Measurements from ENCODE around the gene PC. TPM values are rescaled to one million over a fixed set of nuclear protein-coding genes. Genes with fewer than 3 reads are reported as not detected.
A peak's percentile ranks its signal among the peaks of the same experiment; 100 is the strongest.

PC gene
- total and polyA plus RNA-seq, 10 donors = 3.4 to 8.8 (median 5.3) TPM

DNA sequence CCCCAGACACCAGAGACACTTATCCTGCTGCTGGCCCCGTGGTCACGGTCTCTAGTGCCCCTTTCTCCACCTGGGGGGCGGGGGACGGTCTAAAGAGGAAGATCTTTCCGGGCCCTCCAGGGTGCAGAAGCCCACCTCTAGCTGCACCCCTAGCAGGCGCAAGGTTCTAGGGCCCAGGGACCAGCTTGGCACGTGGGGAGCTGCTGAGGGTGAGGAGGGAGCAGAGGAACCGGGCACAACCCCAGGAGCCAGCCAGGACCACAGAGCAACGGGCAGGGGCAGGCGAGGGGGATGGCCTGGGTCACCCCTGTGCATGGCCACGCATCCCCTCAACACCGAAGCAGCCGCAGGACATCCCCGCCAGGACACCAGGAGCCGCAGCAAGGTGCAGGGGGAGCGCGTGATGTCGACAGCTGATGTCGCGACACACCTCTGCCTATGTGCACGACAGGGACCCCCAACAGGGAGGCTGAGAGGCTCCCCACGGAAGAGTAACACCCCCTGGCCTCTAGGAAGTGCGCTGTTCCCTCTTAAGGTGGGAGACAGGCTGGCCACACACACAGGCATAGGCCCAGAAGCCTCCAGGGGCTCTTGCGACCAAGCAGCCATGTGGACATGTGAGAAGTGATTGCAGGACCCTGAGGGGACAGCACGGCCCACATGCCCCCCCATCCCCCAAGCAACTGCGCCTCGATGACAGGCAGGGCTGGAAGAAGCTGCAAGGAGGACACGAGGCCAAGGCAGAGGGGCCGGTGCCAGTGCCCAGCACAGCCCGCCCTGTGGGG is 96.2 kb downstream of the PC start:
- intact Hi-C loops (cut with DNase I; ENCODE audit: low total_unique reads) = no loop called here
- Histone ChIP-seq H3K27ac (no peak overlapping the region), H3K36me3 (peaks cover 0 to 22% (median 2%) of the 10 kb centered on the region in 6 donors), H3K27me3 (replicated peaks in 1 of 7) (no peaks in the 10 kb centered on the region), H3K9me3 (no peaks in the 10 kb centered on the region), H3K4me1 (peaks cover 0 to 51% (median 22%) of the 10 kb centered on the region in 6 donors), H3K4me3 (no peak overlapping the region)
- no peak for DNase-seq
- WGBS, 5 donors = 90 to 96% (median 94%) methylated on average over 15 to 30 of the region's 30 CpGs
- TF ChIP-seq POLR2AphosphoS5 (IDR thresholded peaks at IDR 0.05) (no peak), POLR2A (IDR thresholded peaks at IDR 0.05) (no peak)
- TF ChIP-seq, protein P1, sequence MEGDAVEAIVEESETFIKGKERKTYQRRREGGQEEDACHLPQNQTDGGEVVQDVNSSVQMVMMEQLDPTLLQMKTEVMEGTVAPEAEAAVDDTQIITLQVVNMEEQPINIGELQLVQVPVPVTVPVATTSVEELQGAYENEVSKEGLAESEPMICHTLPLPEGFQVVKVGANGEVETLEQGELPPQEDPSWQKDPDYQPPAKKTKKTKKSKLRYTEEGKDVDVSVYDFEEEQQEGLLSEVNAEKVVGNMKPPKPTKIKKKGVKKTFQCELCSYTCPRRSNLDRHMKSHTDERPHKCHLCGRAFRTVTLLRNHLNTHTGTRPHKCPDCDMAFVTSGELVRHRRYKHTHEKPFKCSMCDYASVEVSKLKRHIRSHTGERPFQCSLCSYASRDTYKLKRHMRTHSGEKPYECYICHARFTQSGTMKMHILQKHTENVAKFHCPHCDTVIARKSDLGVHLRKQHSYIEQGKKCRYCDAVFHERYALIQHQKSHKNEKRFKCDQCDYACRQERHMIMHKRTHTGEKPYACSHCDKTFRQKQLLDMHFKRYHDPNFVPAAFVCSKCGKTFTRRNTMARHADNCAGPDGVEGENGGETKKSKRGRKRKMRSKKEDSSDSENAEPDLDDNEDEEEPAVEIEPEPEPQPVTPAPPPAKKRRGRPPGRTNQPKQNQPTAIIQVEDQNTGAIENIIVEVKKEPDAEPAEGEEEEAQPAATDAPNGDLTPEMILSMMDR (IDR thresholded peaks at IDR 0.05 in 8 of 11, conservative IDR thresholded peaks at IDR 0.05 in 3 of 11) = no peak

DNA sequence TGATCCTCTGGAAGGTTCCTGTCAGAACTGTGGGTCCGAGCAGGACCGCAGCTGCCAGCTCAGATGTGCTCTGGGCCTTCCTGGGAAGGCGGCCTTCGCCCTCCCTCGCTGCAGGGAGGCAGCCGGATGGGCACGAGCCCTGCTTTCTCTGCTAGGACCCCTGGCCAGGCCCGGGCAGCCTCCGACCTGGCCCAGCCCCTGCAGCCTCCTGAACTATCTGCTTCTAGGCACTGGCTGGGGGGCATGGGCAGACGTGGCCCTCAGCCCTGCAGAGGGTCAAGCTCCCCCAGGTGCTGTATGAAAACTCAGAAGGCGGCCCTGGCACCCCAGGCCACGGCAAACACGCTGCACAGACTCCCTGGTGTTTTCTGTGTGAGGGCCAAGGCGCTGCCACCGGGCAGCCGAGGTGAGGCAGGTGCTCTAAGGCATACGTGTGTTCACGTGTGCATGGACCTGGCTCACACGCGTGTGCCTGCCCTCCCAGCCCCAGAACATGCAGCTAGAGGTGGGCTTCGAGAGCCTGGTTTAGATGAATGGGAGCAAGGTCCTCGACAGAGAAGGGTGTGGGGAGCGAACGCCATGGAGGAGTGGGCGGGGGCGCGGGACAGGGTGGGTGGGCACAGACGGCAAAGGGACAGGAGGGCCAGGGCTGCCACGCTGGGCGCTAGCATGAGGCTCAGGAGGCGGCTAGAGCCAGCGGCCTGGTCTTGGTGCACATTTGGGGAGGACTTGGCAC is 97.0 kb downstream of the PC start:
- Histone ChIP-seq H3K4me1 (peaks cover 0 to 51% (median 22%) of the 10 kb centered on the region in 6 donors), H3K4me3 (no peak overlapping the region), H3K9me3 (no peaks in the 10 kb centered on the region), H3K27ac (no peak overlapping the region), H3K27me3 (replicated peaks in 1 of 7) (no peaks in the 10 kb centered on the region), H3K36me3 (peaks cover 0 to 22% (median 2%) of the 10 kb centered on the region in 6 donors)
- TF ChIP-seq, protein P1 (IDR thresholded peaks at IDR 0.05 in 8 of 11, conservative IDR thresholded peaks at IDR 0.05 in 3 of 11) = no peak
- TF ChIP-seq POLR2AphosphoS5 (IDR thresholded peaks at IDR 0.05) = no peak
- no peak for TF ChIP-seq POLR2A (IDR thresholded peaks at IDR 0.05)
- DNase-seq = no peak
- 84 to 95% (median 94%) methylated on average over 20 to 32 of the region's 32 CpGs for WGBS, 5 donors
- intact Hi-C loops (cut with DNase I; ENCODE audit: low total_unique reads) = no loop called here

DNA sequence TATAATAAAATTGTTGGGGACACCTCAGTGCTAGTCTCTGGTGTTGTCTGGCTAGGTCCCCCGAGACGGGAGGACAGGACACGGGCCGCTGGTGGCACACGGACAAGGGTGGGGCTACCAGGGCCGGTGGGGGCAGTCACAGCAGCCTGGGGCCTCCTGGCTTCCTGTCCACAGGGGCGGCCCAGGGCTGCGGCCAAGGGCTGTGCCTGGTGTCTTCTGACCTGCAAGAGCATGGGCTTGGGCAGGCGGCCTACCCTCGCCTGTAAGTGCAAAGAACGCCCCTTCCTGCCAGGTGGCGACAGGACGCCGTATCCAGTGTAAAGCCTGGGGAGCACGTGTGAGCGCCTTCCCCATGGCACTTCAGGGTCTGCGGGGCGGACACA is 97.7 kb downstream of the PC start:
- Histone ChIP-seq H3K4me1 (peaks cover 5 to 55% (median 27%) of the 10 kb centered on the region in 6 donors), H3K9me3 (no peaks in the 10 kb centered on the region), H3K36me3 (peaks cover 0 to 22% (median 2%) of the 10 kb centered on the region in 6 donors), H3K4me3 (no peak overlapping the region), H3K27me3 (replicated peaks in 1 of 7) (no peaks in the 10 kb centered on the region), H3K27ac (no peak overlapping the region)
- intact Hi-C loops (cut with DNase I; ENCODE audit: low total_unique reads) = no loop called here
- TF ChIP-seq POLR2AphosphoS5 (IDR thresholded peaks at IDR 0.05) (peak in 2 of 3 donors; percentile 25 to 52), POLR2A (IDR thresholded peaks at IDR 0.05) (no peak)
- TF ChIP-seq, protein P1 (IDR thresholded peaks at IDR 0.05 in 8 of 11, conservative IDR thresholded peaks at IDR 0.05 in 3 of 11) = no peak
- WGBS, 5 donors = 72 to 93% (median 77%) methylated on average over 11 to 18 of the region's 18 CpGs
- no peak for DNase-seq
